ENCODE results near the gene XPOT.

DNA sequence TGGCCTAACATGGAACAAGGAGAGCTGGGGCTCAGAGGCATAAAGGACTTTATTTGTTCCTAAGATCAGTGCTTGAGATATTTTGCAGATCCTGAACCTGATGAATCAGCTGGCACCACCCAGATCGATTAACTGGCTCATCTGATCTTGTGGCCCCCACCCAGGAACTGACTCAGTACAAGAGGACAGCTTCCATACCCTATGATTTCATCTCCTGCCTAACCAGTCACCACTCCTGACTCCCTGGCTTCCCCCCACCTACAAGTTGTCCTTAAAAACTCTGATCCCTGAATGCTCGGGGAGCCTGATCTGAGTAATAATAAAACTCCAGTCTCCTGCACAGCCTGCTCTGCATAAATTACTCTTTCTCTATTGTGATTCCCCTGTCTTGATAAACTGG lies 18.7 kb upstream of the XPOT start:
- TF ChIP-seq EP300 (IDR thresholded peaks at IDR 0.05; ENCODE audit: borderline replicate concordance), result no peak
- TF ChIP-seq, protein P1, sequence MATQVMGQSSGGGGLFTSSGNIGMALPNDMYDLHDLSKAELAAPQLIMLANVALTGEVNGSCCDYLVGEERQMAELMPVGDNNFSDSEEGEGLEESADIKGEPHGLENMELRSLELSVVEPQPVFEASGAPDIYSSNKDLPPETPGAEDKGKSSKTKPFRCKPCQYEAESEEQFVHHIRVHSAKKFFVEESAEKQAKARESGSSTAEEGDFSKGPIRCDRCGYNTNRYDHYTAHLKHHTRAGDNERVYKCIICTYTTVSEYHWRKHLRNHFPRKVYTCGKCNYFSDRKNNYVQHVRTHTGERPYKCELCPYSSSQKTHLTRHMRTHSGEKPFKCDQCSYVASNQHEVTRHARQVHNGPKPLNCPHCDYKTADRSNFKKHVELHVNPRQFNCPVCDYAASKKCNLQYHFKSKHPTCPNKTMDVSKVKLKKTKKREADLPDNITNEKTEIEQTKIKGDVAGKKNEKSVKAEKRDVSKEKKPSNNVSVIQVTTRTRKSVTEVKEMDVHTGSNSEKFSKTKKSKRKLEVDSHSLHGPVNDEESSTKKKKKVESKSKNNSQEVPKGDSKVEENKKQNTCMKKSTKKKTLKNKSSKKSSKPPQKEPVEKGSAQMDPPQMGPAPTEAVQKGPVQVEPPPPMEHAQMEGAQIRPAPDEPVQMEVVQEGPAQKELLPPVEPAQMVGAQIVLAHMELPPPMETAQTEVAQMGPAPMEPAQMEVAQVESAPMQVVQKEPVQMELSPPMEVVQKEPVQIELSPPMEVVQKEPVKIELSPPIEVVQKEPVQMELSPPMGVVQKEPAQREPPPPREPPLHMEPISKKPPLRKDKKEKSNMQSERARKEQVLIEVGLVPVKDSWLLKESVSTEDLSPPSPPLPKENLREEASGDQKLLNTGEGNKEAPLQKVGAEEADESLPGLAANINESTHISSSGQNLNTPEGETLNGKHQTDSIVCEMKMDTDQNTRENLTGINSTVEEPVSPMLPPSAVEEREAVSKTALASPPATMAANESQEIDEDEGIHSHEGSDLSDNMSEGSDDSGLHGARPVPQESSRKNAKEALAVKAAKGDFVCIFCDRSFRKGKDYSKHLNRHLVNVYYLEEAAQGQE (IDR thresholded peaks at IDR 0.05; ENCODE audit: low read depth), result no peak
- no peak for TF ChIP-seq FOXM1 (IDR thresholded peaks at IDR 0.05; ENCODE audit: borderline replicate concordance, low read depth)
- TF ChIP-seq CEBPB (IDR thresholded peaks at IDR 0.05), result no peak
- no peak for TF ChIP-seq EGR1 (IDR thresholded peaks at IDR 0.05)
- no peak for TF ChIP-seq RAD21 (IDR thresholded peaks at IDR 0.05; ENCODE audit: low read depth)
- TF ChIP-seq, protein P2, sequence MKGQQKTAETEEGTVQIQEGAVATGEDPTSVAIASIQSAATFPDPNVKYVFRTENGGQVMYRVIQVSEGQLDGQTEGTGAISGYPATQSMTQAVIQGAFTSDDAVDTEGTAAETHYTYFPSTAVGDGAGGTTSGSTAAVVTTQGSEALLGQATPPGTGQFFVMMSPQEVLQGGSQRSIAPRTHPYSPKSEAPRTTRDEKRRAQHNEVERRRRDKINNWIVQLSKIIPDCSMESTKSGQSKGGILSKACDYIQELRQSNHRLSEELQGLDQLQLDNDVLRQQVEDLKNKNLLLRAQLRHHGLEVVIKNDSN (IDR thresholded peaks at IDR 0.05), result no peak
- TF ChIP-seq CREB1 (IDR thresholded peaks at IDR 0.05; ENCODE audit: low read depth), result no peak
- no peak for TF ChIP-seq TCF12 (IDR thresholded peaks at IDR 0.05; ENCODE audit: low read depth)
- TF ChIP-seq, protein P3, sequence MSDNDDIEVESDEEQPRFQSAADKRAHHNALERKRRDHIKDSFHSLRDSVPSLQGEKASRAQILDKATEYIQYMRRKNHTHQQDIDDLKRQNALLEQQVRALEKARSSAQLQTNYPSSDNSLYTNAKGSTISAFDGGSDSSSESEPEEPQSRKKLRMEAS (IDR thresholded peaks at IDR 0.05), result no peak
- TF ChIP-seq YY1 (IDR thresholded peaks at IDR 0.05; ENCODE audit: low read depth), result no peak
- TF ChIP-seq ZBTB7A (IDR thresholded peaks at IDR 0.05; ENCODE audit: low read depth), result no peak
- no peak for TF ChIP-seq TAF1 (IDR thresholded peaks at IDR 0.05; ENCODE audit: low read depth)

Measured in Ishikawa (cell line).